ENCODE measurements around the gene GPR39.

DNA sequence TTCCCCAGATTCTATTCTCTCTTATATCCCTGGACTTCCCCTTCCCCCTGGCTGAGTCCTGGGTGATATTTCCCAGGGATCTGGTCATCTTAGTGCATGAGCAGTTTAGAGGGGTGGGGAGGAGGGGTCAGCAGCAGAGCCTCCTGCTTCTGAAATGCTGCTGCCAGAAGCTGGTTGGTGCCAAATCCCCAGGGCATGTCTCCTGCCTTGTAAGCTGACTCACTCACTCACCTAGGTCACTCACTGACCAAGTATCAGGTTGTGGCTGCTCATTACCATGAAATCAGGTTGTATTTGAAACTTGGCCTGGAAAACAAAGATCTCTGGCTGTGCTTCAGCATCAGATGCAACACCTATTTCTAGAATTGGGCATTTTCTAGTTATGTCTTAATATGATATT is 14.3 kb downstream of the GPR39 start:
- TF ChIP-seq POLR2A (IDR thresholded peaks at IDR 0.05) (no peak), EP300 (IDR thresholded peaks at IDR 0.05) (no peak), POLR2AphosphoS5 (IDR thresholded peaks at IDR 0.05) (no peak)
- TF ChIP-seq, protein P1, sequence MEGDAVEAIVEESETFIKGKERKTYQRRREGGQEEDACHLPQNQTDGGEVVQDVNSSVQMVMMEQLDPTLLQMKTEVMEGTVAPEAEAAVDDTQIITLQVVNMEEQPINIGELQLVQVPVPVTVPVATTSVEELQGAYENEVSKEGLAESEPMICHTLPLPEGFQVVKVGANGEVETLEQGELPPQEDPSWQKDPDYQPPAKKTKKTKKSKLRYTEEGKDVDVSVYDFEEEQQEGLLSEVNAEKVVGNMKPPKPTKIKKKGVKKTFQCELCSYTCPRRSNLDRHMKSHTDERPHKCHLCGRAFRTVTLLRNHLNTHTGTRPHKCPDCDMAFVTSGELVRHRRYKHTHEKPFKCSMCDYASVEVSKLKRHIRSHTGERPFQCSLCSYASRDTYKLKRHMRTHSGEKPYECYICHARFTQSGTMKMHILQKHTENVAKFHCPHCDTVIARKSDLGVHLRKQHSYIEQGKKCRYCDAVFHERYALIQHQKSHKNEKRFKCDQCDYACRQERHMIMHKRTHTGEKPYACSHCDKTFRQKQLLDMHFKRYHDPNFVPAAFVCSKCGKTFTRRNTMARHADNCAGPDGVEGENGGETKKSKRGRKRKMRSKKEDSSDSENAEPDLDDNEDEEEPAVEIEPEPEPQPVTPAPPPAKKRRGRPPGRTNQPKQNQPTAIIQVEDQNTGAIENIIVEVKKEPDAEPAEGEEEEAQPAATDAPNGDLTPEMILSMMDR (IDR thresholded peaks at IDR 0.05), result no peak

Data from upper lobe of left lung (tissue), 4 donors.